GM21825 (cell line): ENCODE measurements around the gene ATP8B2.
"Not testable (repeated sequence)": the region's sequence is repeated elsewhere in the genome, so short reads cannot be mapped to it uniquely, and the experiment has no call there.

Experiments used
- ATAC-seq: cut with Tn5 transposase; IDR thresholded peaks from one replicate; pipeline ENCODE4 v1.9.1; 2021; ENCODE audit warnings: mild to moderate bottlenecking, moderate library complexity; ENCODE audit not compliant: unreplicated experiment

The ATP8B2 gene

DNA sequence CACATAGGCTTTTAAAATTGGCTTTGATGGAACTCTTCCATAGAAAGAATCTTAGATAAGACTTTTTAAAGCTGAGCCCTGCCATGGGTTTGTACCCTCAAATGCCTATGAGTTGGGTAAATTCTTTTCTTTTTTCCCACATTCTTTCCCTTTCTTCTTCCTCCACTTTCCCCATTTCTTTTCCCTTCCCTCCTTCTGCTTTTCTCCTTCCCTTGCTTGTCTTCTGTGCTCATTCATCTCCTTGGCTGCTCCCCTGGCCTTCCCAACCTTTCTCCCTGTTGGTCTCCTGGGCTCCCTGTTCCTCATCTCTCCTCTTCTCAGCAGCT, 3.8 kb upstream of the ATP8B2 start:
- ATAC-seq, result not testable (repeated sequence)

GRCh38 chr1:154323493-154323892, 1.8 kb upstream of the ATP8B2 start:
- ATAC-seq, result no peak

GRCh38 chr1:154324241-154324640, 1.1 kb upstream of the ATP8B2 start:
- ATAC-seq, result no peak

GRCh38 chr1:154325583-154326545, 539 bp downstream of the ATP8B2 start:
- no peak for ATAC-seq

- no peak for ATAC-seq
Measured at GRCh38 chr1:154326546-154327465, 1.5 kb downstream of the ATP8B2 start.

- no peak for ATAC-seq
Measured at GRCh38 chr1:154327466-154328317, 2.4 kb downstream of the ATP8B2 start.

GRCh38 chr1:154328318-154329151, 3.2 kb downstream of the ATP8B2 start:
- ATAC-seq, result peak; percentile 41

GRCh38 chr1:154329152-154329521, 3.8 kb downstream of the ATP8B2 start:
- ATAC-seq, result no peak

GRCh38 chr1:154329551-154330131, 4.3 kb downstream of the ATP8B2 start:
- ATAC-seq, result no peak

DNA sequence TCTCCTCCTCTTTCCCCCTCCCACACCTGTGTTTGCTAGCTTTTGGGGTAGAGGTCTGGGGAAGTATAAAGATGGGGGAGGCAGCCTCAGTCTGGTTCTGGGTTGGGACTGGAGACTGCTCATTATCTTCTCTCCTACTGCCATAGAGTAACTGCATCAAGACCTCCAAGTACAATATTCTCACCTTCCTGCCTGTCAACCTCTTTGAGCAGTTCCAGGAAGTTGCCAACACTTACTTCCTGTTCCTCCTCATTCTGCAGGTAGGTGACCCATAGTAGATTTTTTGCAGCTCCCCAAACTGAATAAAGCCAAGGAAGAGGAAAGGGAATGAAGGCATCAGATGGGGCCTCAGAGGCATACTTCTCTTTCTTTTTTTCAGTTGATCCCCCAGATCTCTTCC, 5.3 kb downstream of the ATP8B2 start:
- ATAC-seq, result no peak

DNA sequence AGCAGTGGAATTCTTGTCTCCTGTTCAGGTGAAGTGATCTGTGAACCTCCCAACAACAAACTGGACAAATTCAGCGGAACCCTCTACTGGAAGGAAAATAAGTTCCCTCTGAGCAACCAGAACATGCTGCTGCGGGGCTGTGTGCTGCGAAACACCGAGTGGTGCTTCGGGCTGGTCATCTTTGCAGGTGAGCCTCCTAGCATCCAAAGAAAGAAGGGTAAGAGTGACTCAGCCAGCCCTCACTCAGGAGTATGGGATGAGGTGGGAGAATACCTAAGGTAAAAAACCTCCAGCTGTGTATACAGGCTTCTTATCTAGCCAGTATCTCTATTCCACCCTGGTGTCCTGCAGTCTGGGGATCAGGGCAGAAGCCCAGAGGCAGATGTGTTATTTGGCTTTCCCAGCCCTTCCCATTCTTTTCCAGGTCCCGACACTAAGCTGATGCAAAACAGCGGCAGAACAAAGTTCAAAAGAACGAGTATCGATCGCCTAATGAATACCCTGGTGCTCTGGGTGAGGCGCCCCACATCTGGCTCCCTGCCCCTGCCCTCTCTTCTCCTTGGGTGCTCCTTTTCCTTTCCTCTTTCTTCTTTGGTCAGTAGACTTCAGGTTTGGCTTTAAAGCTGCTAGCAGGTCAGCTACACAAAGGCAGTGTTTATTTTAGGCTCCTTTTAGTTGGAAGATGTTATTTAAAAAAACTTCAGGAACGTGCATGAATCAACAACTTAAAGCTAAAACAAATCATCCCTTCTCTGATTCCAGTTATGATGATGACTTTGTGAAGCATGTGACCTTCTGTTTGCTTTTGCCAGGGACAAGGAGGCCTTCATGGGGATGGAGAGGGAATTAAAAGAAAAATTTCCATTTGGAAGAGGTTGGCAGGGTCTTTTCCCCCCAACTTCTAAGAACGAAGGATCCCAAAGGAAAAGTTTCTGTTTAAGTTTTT, 9.0 kb downstream of the ATP8B2 start:
- no peak for ATAC-seq

DNA sequence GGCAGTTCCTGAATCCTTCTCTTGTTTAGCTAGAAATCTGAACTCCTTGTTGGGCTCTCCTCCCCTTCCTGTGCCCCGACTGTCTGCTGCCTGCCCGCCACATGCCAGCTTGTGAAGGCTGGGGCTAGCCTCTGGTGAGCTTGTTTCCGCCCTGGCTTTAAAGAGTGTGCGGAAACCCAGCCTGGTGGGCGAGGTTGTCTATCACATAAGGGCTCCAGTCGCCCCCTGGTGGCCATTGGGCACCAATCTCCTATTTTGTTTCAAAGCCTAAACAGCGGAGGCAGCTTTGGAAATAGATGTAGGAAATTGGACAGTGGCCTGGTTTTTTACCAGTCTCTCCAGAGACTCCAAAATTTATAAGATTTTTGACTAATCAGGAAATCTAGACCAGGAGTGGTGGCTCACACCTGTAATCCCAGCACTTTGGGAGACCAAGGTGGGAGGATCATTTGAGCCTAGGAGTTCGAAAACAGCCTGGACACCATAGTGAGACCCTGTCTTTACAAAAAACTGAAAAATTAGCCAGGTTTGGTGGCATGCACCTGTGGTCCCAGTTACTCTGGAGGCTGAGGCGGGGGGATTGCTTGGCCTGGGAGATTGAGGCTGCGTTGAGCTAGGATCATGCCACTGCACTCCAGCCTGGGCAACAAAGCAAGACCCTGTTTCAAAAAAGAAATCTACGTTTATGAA, 9.8 kb downstream of the ATP8B2 start:
- peak; percentile 72 for ATAC-seq

GRCh38 chr1:154337253-154337894, 12.0 kb downstream of the ATP8B2 start:
- no peak for ATAC-seq

DNA sequence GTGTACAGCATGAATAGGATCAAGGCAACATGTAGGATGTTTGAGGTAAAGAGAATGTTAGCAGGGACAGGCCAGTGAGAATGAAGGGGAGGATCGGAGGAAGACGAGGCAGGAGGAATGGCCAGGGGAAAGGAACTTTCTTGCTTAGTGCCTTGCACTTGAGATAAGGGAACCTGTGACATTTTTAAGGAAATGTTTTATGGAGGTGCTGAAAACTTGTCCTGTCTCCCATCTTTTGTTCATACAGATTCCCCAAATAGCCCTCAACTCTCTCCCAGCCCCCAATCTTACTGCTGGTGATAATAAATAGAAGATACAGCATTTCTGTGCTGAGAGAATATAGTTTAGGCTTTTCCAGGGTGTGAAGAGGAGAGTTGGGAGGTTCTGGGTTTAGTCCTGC, 13.6 kb downstream of the ATP8B2 start:
- ATAC-seq, result no peak

GRCh38 chr1:154341366-154341765, 16.0 kb downstream of the ATP8B2 start:
- ATAC-seq, result not testable (repeated sequence)

- no peak for ATAC-seq
Measured at GRCh38 chr1:154342132-154342531, 16.8 kb downstream of the ATP8B2 start.

- no peak for ATAC-seq
Measured at GRCh38 chr1:154342836-154343472, 17.6 kb downstream of the ATP8B2 start.
